Activated CD8-positive, alpha-beta T cell treated with anti-CD3 and anti-CD28 coated beads for 36 hours (primary cell): Measurements from ENCODE around the gene HGFAC. TPM values are rescaled to one million over a fixed set of nuclear protein-coding genes. Genes with fewer than 3 reads are reported as not detected.
A peak's percentile ranks its signal among the peaks of the same experiment; 100 is the strongest.

ENCODE experiments used
- ATAC-seq: fragments of 200-7000 bp; cut with Tn5 transposase; one replicate; pipeline ENCODE4 v1.10.0; 2021; ENCODE audit warnings: mild to moderate bottlenecking, moderate library complexity
- CTCF ChIA-PET: fragments of 350-600 bp; sonication (Branson Sonifier 250); formaldehyde crosslinking; loops from one replicate; lab custom pipeline; 2021; ENCODE audit warnings: antibody characterized with exemption; lab: Charles Lee
- POLR2A ChIA-PET: fragments of 350-600 bp; sonication (Branson Sonifier 250); formaldehyde crosslinking; loops from one replicate; lab custom pipeline; 2021; ENCODE audit warnings: antibody characterized with exemption; lab: Charles Lee
- DNase-seq: peaks from one replicate; pipeline ENCODE4 v3.0.0-alpha.2; 2020
- H3K27ac Mint-ChIP-seq: one replicate; pipeline ENCODE4 v1.8.0; 2021; ENCODE audit warnings: mild to moderate bottlenecking, mixed read lengths
- H3K27me3 Mint-ChIP-seq: one replicate; pipeline ENCODE4 v1.8.0; 2021; ENCODE audit warnings: mixed read lengths
- H3K36me3 Mint-ChIP-seq: one replicate; pipeline ENCODE4 v1.8.0; 2021; ENCODE audit warnings: low read depth, mixed read lengths
- H3K4me1 Mint-ChIP-seq: one replicate; pipeline ENCODE4 v1.8.0; 2021; ENCODE audit warnings: low read depth, mixed read lengths
- H3K4me3 Mint-ChIP-seq: one replicate; pipeline ENCODE4 v1.8.0; 2021; ENCODE audit warnings: mild to moderate bottlenecking, moderate library complexity, mixed read lengths
- H3K9me3 Mint-ChIP-seq: one replicate; pipeline ENCODE4 v1.8.0; 2021; ENCODE audit warnings: mixed read lengths
- intact Hi-C: fragments of 100-400 bp; cut with micrococcal nuclease; formaldehyde crosslinking; loops from one replicate; pipeline ENCODE4 v1.10.0; 2022
- total RNA-seq, 2 experiments: library from RNA; stranded (reverse); gene quantifications; one replicate each; pipeline ENCODE4 v1.2.3, GENCODE V29; 2021
- TF ChIP-seq, protein P1 (sequence below): fragments of 200-600 bp; IDR thresholded peaks from one replicate; pipeline ENCODE4 v1.8.0; 2022; ENCODE audit warnings: antibody characterized with exemption, mild to moderate bottlenecking

The HGFAC gene
- total RNA-seq, 2 experiments from 2014 or later: not detected

DNA sequence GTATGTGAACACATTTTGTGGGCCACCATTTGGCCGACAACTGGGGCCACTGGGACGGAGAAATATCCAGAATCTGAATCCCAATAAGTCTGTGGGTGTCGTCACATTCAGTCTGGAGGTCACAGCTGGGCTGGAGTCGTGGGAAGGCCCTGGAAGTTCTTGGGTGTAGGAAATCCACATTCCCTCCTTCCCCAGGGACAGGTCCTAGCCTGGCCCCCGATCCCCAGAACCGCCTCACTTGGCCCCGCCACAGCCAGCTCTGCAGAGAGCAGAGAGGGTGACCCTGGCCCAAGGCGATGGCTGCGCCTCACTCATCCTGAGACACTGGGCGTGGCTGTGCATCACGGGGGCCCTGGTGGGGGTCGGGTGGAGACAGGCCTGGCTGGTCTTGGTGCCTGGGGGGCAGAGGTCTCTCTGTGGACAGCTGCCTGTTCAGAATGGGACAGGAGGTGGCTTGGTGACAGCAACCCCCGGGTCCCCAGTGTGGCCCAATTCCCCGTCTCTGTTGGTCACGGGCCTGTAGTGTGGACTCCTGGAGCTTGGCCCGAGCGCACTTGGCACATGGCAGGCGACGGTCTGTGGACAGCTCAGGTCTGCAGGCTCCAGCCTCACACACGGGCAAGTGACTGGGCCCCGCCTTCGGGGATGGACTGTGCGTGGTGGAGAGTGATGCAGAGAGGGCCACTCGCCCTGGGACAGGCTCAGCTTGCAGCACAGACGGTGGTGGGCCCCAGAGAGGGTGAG lies 37.8 kb downstream of the HGFAC start:
- H3K36me3 Mint-ChIP-seq: no peaks in the 10 kb centered on the region

DNA sequence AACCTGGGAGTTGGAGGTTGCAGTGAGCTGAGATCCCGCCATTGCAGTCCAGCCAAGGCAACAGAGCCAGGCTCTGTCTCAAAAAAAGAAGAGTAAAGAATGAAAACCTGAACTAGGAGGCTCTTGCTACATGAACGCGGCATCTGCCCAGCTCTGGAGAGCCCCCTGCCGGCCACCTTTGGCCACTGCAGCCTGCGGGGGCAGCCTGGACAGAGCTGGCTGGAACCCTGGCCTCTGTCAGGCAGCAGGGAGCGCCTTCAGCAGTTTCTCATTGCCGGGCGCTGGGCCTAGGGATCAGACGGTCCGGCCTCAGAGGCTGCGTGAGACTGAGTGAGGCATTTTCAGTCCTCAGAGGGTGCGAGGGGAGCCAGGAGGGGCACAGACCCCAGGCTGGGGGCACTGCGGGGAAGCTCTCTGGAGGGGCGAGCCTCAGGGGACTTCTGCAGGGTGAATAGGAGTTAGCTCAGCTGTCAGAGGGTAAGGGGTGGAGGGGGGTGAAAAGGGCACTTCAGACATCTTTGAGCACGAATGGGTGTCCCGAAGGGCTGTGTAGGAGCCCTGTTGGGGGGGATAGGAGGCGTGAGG lies 38.9 kb downstream of the HGFAC start:
- no peaks in the 10 kb centered on the region for H3K36me3 Mint-ChIP-seq

More for the DNA sequence above, 37.8 kb downstream of the HGFAC start:
- TF ChIP-seq, protein P1, sequence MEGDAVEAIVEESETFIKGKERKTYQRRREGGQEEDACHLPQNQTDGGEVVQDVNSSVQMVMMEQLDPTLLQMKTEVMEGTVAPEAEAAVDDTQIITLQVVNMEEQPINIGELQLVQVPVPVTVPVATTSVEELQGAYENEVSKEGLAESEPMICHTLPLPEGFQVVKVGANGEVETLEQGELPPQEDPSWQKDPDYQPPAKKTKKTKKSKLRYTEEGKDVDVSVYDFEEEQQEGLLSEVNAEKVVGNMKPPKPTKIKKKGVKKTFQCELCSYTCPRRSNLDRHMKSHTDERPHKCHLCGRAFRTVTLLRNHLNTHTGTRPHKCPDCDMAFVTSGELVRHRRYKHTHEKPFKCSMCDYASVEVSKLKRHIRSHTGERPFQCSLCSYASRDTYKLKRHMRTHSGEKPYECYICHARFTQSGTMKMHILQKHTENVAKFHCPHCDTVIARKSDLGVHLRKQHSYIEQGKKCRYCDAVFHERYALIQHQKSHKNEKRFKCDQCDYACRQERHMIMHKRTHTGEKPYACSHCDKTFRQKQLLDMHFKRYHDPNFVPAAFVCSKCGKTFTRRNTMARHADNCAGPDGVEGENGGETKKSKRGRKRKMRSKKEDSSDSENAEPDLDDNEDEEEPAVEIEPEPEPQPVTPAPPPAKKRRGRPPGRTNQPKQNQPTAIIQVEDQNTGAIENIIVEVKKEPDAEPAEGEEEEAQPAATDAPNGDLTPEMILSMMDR: no peak
- ChIA-PET CTCF (interaction anchor here (0.7 to 2.8 kb wide), 24 partner anchors 7 to 372 kb away, joined by 3 to 24 read pairs (median 5); no protein-coding TSS in a partner anchor), POLR2A (interaction anchor here (0.5 kb wide), 1 partner anchor 119 kb away, joined by 3 read pairs; no protein-coding TSS in a partner anchor)
- Mint-ChIP-seq H3K27me3 (peaks cover 5% of the 10 kb centered on the region), H3K9me3 (no peaks in the 10 kb centered on the region), H3K27ac (no peak overlapping the region), H3K4me3 (no peak overlapping the region), H3K4me1 (no peaks in the 10 kb centered on the region)
- intact Hi-C loops: no loop called here
- ATAC-seq (no peak), DNase-seq (no peak)

DNA sequence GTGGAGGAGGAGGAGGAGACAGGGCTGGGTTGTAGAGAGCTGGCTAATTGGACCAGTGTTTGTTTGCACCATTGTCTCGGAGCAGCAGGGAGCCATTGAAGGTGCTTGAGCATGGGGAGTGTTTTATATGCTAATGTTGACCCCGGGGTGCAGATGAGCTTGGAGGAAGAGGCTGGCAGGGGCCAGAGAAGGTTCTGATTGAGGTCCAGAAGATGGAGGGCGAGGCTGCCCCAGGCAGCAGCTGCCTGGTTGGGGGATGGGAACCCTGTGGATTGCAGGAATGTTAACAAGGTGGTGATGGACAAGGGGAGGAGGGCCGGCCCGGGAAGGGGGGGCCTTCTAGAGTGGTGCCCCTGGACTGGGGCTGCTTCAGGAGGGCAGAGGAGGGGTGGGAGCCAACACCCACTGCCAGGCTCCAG lies 39.4 kb downstream of the HGFAC start:
- Mint-ChIP-seq H3K36me3 (no peaks in the 10 kb centered on the region), H3K27ac (no peak overlapping the region), H3K9me3 (no peaks in the 10 kb centered on the region), H3K27me3 (peaks cover 5% of the 10 kb centered on the region), H3K4me3 (no peak overlapping the region), H3K4me1 (peaks cover 3% of the 10 kb centered on the region)
- intact Hi-C loops: no loop called here
- POLR2A ChIA-PET: interaction anchor here (0.6 kb wide), 1 partner anchor 37 kb away, joined by 3 read pairs; no protein-coding TSS in a partner anchor
- DNase-seq: no peak
- ATAC-seq: no peak
- TF ChIP-seq, protein P1: no peak
- CTCF ChIA-PET: interaction anchor here (0.6 to 2.8 kb wide), 32 partner anchors 9 to 391 kb away, joined by 3 to 24 read pairs (median 4); no protein-coding TSS in a partner anchor

More for the DNA sequence above, 38.9 kb downstream of the HGFAC start:
- peak; percentile 83 for DNase-seq
- peak; percentile 96 for ATAC-seq
- Mint-ChIP-seq H3K27me3 (peaks cover 5% of the 10 kb centered on the region), H3K4me3 (no peak overlapping the region), H3K27ac (no peak overlapping the region), H3K9me3 (no peaks in the 10 kb centered on the region), H3K4me1 (peaks cover 3% of the 10 kb centered on the region)
- TF ChIP-seq, protein P1: peak; percentile 99
- CTCF ChIA-PET: interaction anchor here (0.6 to 2.8 kb wide), 34 partner anchors 8 to 390 kb away, joined by 3 to 24 read pairs (median 4); no protein-coding TSS in a partner anchor
- intact Hi-C loops: no loop called here
- POLR2A ChIA-PET: no interaction called here

DNA sequence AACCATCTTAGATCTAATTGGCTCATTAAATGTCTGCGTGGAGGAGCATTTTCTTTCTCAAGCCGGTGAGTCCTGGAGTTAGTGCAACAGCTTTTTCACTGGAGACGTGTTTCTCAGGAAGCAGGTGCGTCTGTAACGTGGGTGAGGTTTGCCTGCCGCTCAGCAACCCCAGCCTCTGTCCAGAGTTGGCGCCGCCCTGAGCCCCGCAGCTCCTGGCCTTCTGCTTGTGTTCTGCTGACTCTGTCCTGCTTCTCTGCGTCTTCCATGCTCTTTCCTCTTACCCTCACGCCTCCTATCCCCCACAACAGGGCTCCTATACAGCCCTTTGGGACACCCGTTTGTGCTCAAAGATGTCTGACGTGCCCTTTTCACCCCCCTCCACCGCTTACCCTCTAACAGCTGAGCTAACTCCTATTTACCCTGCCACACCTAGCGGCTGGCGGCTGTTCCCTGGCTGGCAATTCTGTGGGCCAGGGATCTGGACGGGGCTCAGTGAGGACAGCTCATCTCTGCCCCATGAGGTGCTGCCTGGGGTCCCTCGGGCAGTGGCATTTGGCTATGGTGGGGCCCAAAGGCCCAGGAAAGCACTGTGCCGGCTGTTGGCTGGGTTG lies 40.1 kb downstream of the HGFAC start:
- peaks cover 7% of the 10 kb centered on the region for H3K27me3 Mint-ChIP-seq
- ChIA-PET POLR2A (interaction anchor here (0.6 kb wide), 1 partner anchor 37 kb away, joined by 3 read pairs; no protein-coding TSS in a partner anchor), CTCF (interaction anchor here (1.2 to 2.8 kb wide), 9 partner anchors 10 to 374 kb away, joined by 4 to 24 read pairs (median 8); no protein-coding TSS in a partner anchor)
- H3K4me3 Mint-ChIP-seq: no peak overlapping the region
- no peaks in the 10 kb centered on the region for H3K36me3 Mint-ChIP-seq
- peaks cover 3% of the 10 kb centered on the region for H3K4me1 Mint-ChIP-seq
- intact Hi-C loops: no loop called here
- H3K9me3 Mint-ChIP-seq: no peaks in the 10 kb centered on the region
- DNase-seq (no peak), ATAC-seq (no peak)
- H3K27ac Mint-ChIP-seq: no peak overlapping the region
- TF ChIP-seq, protein P1: no peak
